Neural crest cell (in vitro differentiated cells): ENCODE data around the gene STK25. TPM values are rescaled to one million over a fixed set of nuclear protein-coding genes. Genes with fewer than 3 reads are reported as not detected.

ENCODE experiments used
- DNase-seq: peaks from one replicate; pipeline ENCODE4 v3.0.0; 2021; ENCODE audit warnings: low read depth, mixed read lengths, low spot score
- H3K27ac Mint-ChIP-seq: one replicate; pipeline ENCODE4 v1.8.0; 2021; ENCODE audit warnings: mild to moderate bottlenecking, mixed read lengths; ENCODE audit not compliant: unreplicated experiment
- H3K27me3 Mint-ChIP-seq: 2 replicates; pipeline ENCODE4 v1.8.0; 2021; ENCODE audit warnings: low read depth, mild to moderate bottlenecking, mixed read lengths
- H3K36me3 Mint-ChIP-seq: 2 replicates; pipeline ENCODE4 v1.8.0; 2021; ENCODE audit warnings: low read depth, mild to moderate bottlenecking, mixed read lengths
- H3K4me1 Mint-ChIP-seq: 2 replicates; pipeline ENCODE4 v1.8.0; 2021; ENCODE audit warnings: mixed read lengths
- H3K4me3 Mint-ChIP-seq: one replicate; pipeline ENCODE4 v1.8.0; 2021; ENCODE audit warnings: mild to moderate bottlenecking, mixed read lengths
- H3K9me3 Mint-ChIP-seq: 2 replicates; pipeline ENCODE4 v1.8.0; 2021; ENCODE audit warnings: mixed read lengths
- CTCF ChIP-seq: fragments of 200-600 bp; sonication (generic); conservative IDR thresholded peaks from 2 replicates; pipeline ENCODE4 v1.5.0; 2021; ENCODE audit warnings: antibody characterized with exemption, mild to moderate bottlenecking
- total RNA-seq: library from RNA; stranded (reverse); gene quantifications from 2 replicates; pipeline ENCODE4 v1.2.1, GENCODE V29; 2021

STK25 gene
- total RNA-seq, 1 donor from 2014 or later: 223 TPM

GRCh38 chr2:241485172-241485911, 23.0 kb downstream of the STK25 start:
- Mint-ChIP-seq H3K4me1 (no peaks in the 10 kb centered on the region), H3K27ac (no peak overlapping the region), H3K9me3 (no peaks in the 10 kb centered on the region), H3K27me3 (no peaks in the 10 kb centered on the region), H3K36me3 (peaks cover 3% of the 10 kb centered on the region), H3K4me3 (peak overlapping the region; percentile 6)
- no peak for TF ChIP-seq CTCF
- no peak for DNase-seq

GRCh38 chr2:241483305-241483704, 25.1 kb downstream of the STK25 start:
- no peak overlapping the region for H3K27ac Mint-ChIP-seq
- no peaks in the 10 kb centered on the region for H3K9me3 Mint-ChIP-seq
- H3K4me1 Mint-ChIP-seq: no peaks in the 10 kb centered on the region
- H3K4me3 Mint-ChIP-seq: no peak overlapping the region
- no peaks in the 10 kb centered on the region for H3K27me3 Mint-ChIP-seq
- no peaks in the 10 kb centered on the region for H3K36me3 Mint-ChIP-seq
- TF ChIP-seq CTCF: no peak
- DNase-seq: no peak

GRCh38 chr2:241482126-241482955, 26.0 kb downstream of the STK25 start:
- Mint-ChIP-seq H3K27me3 (no peaks in the 10 kb centered on the region), H3K27ac (no peak overlapping the region), H3K4me3 (no peak overlapping the region), H3K9me3 (no peaks in the 10 kb centered on the region), H3K36me3 (no peaks in the 10 kb centered on the region), H3K4me1 (no peaks in the 10 kb centered on the region)
- DNase-seq: no peak
- no peak for TF ChIP-seq CTCF

- TF ChIP-seq CTCF: no peak
- Mint-ChIP-seq H3K9me3 (no peaks in the 10 kb centered on the region), H3K4me1 (no peaks in the 10 kb centered on the region), H3K27me3 (no peaks in the 10 kb centered on the region), H3K36me3 (no peaks in the 10 kb centered on the region), H3K4me3 (no peak overlapping the region), H3K27ac (no peak overlapping the region)
- no peak for DNase-seq
Observed at GRCh38 chr2:241481687-241482086, 26.7 kb downstream of the STK25 start.

- no peaks in the 10 kb centered on the region for H3K27me3 Mint-ChIP-seq
Observed at GRCh38 chr2:241479026-241479898, 29.1 kb downstream of the STK25 start.

More at GRCh38 chr2:241479026-241479898, 29.1 kb downstream of the STK25 start:
- H3K9me3 Mint-ChIP-seq: no peaks in the 10 kb centered on the region
- no peaks in the 10 kb centered on the region for H3K36me3 Mint-ChIP-seq
- H3K4me1 Mint-ChIP-seq: no peaks in the 10 kb centered on the region
- no peak for DNase-seq
- TF ChIP-seq CTCF: no peak
- H3K4me3 Mint-ChIP-seq: no peak overlapping the region
- H3K27ac Mint-ChIP-seq: no peak overlapping the region
